Measurements from ENCODE around the gene KRTAP20-3.

KRTAP20-3 gene

GRCh38 chr21:30642564-30642963 lies at the start of gene KRTAP20-3:
TSS of gene KRTAP20-3 (plus strand) at chr21:30642864.
- DNase-seq, result no peak

DNA sequence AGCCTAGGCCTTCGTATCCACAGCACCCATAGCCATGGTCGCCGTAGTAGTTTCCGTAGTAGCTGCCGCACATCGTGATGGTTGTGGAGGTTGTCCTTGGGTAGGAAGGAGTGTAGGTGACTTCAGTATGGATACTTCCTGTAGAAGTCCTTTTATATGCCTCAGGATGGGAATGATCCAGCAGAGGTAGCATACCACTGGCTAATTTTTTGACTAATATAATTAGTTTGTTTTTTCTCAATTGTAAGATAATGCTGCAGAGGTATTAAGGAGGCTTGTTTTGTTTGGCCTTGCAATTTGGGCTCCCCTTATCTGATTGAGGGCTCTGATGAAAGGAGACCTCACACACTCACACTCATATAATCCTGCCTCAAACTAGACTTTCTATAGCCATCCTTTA lies 43.9 kb upstream of the KRTAP20-3 start, which contains the start of gene KRTAP6-2:
TSS of gene KRTAP6-2 (minus strand) at position 101 of the 400 bp plus-strand sequence. CDS start at position 73, 28 bp downstream.
- DNase-seq, result no peak

DNA sequence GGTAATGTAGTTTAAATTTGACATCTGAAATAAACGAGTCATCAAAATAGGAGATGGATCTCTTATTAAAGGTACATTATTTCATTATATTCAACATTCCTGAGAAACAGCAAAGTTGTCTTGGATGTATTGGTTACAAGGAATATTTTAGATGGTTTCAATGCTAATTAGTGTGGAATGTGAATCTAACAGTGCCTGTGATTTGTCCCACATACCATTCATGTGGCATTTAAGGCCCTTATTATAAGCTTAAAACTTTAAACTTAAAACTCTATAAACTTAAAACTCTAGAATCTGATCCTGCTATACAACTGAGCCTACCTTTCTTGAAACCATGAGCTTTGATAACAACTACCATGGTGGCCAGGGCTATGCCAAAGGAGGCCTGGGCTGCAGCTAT lies 41.9 kb upstream of the KRTAP20-3 start, which contains the start of gene KRTAP22-1:
TSS of gene KRTAP22-1 (plus strand) at position 301 of the 400 bp plus-strand sequence.
- no peak for DNase-seq

GRCh38 chr21:30605968-30606367 lies 36.7 kb upstream of the KRTAP20-3 start:
- DNase-seq, result no peak

- DNase-seq, result no peak
Observed at GRCh38 chr21:30612132-30612531, 30.5 kb upstream of the KRTAP20-3 start.

DNA sequence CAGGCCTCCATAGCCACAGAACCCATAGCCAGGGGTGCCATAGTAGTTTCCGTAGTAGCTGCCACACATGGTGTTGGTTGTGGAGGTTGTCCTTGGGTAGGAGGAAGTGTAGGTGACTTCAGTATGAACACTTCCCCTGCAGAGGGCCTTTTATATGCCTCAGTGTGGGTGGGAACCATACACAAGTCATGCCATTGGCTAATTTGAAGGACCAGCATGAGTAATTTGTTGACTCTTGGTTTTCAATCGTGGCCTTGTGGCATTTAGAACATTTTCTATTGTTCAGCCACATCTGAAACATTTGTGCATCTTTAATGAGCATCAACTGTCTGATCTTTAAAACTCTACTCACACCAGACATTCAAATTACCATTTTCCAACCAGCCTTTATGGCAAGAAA lies 28.8 kb upstream of the KRTAP20-3 start, which contains the start of gene KRTAP6-1:
TSS of gene KRTAP6-1 (minus strand) at position 95 of the 400 bp plus-strand sequence. CDS start at position 69, 26 bp downstream.
- no peak for DNase-seq

GRCh38 chr21:30615199-30615598 lies 27.5 kb upstream of the KRTAP20-3 start:
- no peak for DNase-seq

GRCh38 chr21:30616125-30616524 lies 26.5 kb upstream of the KRTAP20-3 start, which contains the start of gene KRTAP20-1:
TSS of gene KRTAP20-1 (plus strand) at chr21:30616425. CDS start at chr21:30616455, 30 bp downstream.
- DNase-seq, result no peak

- no peak for DNase-seq
Observed at GRCh38 chr21:30620080-30620479, 22.6 kb upstream of the KRTAP20-3 start.

- DNase-seq, result no peak
Observed at GRCh38 chr21:30620522-30620921, 22.1 kb upstream of the KRTAP20-3 start, which contains the start of gene KRTAP20-4. TSS of gene KRTAP20-4 (plus strand) at chr21:30620627.

GRCh38 chr21:30623362-30623761 lies 19.3 kb upstream of the KRTAP20-3 start:
- DNase-seq, result no peak

- DNase-seq, result no peak
Observed at GRCh38 chr21:30625449-30626165, 17.1 kb upstream of the KRTAP20-3 start.

GRCh38 chr21:30628109-30628508 lies 14.6 kb upstream of the KRTAP20-3 start:
- DNase-seq, result no peak

DNA sequence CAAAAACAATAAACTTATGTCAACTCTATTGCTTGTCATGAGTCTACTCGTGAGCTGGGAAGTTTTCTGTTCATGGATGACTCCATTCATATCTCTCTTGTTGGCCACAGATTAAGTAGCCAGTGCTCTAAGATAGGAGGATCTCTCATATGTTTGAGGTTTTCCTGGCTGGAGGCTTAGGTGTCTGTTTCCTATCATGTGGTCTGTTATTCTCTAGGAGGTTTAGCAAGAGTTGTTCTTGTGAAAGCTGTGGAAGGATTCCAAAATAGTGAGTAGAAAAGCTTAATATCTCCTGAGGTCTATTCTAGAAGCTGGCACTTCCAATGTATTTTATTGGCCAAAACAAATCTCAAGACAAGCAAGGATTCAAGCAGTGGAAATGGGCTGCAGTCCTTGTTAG lies 13.5 kb upstream of the KRTAP20-3 start:
- no peak for DNase-seq

DNA sequence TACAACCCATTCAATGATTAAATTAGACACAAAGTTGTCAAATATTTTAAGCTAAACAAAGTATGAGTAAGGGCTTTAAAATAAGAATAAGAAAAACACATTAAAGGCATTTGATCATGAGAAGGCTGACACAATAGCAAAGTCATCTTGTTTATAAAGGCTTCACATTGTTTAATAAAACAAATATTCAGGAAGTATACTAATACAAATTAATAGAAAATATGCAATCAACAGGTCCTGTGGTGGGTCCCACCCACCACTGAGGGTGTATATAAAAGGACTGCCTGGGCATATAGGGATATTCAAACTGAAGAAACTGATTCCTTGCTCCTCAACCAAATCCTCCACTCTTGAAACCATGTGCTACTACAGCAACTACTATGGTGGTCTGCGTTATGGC lies 7.8 kb upstream of the KRTAP20-3 start, which contains the start of gene KRTAP20-2:
TSS of gene KRTAP20-2 (plus strand) at position 301 of the 400 bp plus-strand sequence. CDS start at position 359, 58 bp downstream.
- DNase-seq, result no peak

DNA sequence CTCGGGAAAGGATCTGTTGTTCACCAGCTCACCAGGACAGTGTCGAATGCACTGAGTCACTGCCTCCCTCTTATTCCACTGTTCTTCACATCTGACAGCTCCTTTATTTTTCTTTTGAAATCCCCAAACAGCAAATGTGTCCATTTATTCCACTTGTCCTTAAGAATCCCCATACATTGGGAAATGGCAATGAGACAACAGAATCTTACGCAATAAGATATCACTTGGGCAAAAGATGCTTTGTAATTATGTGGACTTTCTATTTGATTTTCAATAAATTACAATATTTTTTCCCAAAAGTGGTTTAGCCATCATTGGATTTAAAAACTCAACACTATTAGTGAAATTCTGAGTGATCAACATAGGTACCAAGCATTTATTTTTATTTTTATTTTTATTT lies 4.0 kb upstream of the KRTAP20-3 start:
- no peak for DNase-seq

DNA sequence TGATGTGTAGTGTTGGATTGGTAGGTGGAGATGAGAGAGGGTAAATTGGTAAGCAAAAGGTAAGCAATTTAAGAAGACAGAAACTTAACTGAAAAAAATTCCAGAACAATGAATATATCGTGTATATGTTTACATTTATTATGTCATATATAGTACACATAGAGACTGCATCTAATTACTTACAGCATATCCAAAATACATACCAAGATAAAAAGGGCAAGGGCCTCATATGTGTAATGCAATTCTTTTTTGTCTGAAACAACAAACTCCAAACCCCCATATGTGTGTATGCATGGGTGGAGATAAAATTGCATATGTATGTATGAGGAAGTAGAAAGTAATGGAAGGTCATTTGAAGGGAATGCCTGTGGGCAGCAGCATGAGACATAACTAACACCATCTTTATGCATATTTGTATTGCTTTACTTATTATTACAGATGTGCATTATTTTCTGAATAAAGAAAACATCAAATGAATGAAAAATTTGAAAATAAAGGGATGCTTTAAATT lies 4.3 kb downstream of the KRTAP20-3 start:
- DNase-seq, result no peak

DNA sequence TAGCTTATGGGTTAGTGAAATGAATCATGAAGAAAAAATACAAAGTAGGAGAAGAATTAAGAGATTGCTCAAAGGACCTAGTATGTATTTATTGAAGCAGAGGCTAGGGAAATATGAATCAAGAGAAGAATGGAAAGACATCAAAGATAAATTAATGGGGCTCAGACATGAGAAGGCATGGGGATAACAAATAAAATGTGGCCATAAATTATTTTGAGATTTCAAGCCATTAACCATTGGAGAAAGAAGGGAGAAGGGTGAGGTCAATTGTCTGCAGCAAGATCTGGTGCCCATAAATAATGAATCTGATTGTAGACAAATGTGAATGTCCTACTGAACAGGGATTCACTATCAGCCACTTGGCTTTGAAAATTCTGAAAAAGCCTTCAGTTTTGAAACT lies 10.2 kb downstream of the KRTAP20-3 start:
- no peak for DNase-seq

- no peak for DNase-seq
Observed at GRCh38 chr21:30668776-30669175, 26.1 kb downstream of the KRTAP20-3 start.

GRCh38 chr21:30672985-30673650 lies 30.5 kb downstream of the KRTAP20-3 start:
- DNase-seq, result no peak

DNA sequence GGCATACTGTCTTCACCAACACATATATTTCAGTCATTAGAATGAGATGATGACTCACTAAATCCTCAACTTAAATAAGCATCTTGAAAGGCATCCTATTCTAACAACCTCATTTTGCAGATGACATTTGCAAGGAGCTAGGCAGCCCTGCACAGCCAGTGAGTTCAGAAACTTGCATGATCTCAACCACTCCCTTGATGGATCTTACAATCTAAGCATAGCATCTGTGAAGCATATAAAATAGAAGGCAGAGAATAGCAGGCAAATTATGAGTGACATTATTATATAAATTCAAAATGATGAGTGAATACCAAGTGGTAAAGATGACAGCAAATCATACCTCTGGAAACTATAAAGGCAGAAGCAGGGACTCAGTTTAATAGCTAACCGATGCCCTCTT lies 31.6 kb downstream of the KRTAP20-3 start:
- DNase-seq, result no peak

GRCh38 chr21:30676737-30677136 lies 34.1 kb downstream of the KRTAP20-3 start:
- no peak for DNase-seq

GRCh38 chr21:30680586-30680985 lies 37.9 kb downstream of the KRTAP20-3 start:
- no peak for DNase-seq

GRCh38 chr21:30684506-30684905 lies 41.8 kb downstream of the KRTAP20-3 start:
- DNase-seq, result no peak

All from CD4-positive, alpha-beta T cell treated with Interleukin-17A for 4 hours (primary cell).